ENCODE results near the gene LSAMP.
A peak's percentile ranks its signal among the peaks of the same experiment; 100 is the strongest.

Gene LSAMP

DNA sequence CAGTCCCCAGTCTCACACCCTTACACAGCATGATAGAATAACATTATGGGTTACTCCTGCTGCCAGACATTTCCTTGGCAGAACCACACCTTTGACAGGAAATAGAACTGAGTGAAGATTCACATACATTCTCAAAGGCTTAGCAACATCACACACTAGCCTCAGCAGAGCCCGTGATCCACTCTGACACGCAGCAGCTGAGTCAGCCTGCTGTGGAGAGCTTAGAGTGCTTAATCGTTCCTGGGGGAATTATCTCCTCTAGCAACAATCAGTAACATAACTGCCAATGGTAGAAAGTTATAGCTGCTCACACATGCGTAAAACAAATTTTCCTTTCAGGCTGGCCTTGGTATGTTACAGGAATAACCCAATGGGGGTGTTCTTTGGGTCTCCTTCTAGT lies 439.9 kb downstream of the LSAMP start:
- peak; percentile 92 for DNase-seq

DNA sequence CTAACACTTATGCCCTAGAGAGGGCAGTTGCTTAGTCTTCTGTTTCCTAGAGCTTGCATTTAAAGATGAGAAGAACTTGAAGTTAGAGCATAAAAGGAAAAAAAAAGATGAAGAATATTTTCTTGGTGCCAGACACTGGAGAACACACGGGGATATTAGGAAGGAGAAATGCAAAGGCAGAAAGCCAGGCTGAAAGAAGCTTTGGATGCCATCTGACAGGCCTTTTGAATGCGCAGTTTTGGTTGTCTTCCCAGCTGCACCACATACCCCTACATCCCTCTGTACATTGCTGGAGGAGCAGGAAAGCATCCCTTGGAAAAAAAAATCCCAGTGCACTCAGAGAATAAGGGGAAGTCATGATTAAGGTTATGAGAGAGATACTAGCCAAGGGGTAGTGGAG lies 443.1 kb downstream of the LSAMP start:
- no peak for DNase-seq

DNA sequence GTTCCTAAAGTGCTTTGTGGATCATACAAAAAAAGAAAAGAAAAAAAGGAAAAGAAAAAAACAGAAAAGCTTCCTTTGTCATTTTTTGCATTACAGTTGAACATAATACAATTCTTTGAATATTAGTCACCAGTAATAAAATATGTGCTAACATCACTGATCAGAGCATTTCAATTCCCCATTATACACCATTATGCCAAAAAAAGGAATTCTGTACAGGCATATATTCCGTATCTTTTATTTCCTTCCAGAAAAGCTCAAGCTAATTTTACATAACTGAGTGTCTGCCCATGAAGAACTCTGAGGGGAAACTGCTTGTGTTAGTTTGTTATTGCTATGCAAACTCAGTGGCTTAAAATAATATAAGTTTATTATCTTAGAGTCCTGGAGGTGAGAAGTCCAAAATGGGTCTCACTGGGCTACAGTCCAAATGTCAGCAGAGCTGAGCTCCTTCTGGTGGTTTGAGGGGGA lies 444.1 kb downstream of the LSAMP start:
- DNase-seq, result peak; percentile 56

DNA sequence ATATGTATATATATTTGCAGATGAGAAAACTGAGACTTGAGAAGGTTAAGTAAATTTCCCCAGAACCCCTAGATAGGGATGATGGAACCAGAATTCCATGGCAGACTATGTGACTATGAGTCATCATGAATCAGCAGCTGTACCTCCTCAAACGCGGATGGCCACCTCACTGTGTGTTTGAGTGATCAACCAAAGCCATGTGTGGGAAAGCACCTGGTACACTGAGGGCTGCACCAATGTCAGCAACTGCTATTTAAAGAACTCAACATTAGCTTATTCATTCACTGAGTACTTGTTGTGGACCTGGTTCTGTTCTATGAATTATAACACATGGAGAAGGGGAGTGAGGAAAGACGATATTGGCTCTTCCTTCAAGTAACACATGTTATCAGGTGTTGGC lies 445.0 kb downstream of the LSAMP start:
- DNase-seq, result peak; percentile 97

DNA sequence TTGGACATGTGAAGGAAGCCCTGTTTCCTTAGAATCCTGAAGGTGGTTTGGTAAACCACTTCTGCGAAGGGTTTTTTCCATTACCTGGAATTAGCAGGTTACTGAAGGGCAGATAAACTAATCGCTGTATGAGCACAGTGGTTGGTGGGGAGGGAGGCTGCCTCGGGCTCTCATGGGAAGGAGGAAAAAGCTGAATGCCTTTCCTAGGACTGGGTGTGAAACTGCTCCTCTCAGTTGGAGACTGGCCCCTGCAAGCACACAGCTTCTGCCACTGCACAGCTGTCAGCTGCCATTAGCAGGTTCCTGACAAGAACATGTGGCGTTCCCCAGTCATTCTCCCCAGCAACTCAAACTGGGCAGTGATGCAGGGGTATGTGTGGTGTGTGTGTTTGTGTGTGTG lies 445.7 kb downstream of the LSAMP start:
- no peak for DNase-seq

DNA sequence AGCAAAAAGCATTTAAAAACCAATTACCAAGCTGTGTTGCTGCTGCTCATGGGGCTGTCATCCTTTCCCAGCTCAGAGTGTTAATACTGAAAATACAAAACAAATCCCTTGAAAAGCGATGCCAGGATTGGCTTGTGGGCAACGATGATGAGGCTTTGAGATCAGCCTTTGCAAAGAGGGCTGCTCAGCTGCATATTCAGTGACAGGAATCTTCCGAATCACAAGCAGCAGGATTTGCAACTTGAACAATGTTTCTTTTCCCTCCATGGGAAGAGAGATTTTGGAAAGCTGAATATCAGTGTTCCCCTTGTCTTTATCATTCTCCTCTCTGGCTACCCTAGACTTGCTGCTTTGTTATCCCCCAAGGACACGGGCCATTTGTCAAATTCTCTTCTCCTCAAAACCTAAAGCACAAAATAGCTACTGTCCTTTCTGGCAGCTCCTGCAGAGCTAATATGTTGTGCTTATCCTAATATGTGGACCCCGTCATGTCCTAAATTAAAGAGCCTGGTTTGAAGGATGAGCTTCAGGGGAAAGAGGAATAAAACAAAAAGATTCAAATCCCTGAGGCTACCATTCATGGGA lies 446.2 kb downstream of the LSAMP start:
- DNase-seq, result no peak

DNA sequence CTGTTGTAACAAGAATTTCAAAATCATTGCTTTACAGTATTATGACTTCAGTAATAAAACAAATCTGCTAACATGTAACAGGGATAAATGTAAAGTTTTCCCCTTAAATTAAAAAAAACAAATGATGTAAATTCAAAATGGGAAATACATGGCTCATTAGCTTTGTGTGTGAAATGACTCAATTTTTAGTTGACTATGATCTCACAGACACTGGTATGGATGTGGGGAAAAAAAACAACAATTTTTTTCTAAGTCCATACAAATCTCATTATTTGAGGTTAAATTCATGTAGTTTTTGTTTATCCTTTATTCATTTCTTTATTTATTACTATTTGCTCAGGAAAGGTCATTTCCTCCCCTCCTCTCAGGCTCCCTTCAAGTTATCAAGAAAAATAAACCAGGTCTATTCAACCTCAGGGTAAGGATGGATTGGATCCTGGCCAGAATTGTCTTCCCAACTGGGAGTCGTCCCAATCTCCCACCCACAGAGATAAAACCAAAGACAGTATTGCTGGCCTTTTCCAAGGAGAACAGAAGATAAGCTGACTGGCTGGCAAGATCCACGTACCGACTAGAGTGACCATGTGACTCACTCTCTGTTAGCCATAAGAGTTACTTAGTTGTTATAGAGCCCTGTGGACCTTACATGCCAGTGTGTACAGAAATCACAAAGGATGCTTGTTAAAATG lies 448.7 kb downstream of the LSAMP start:
- DNase-seq, result peak; percentile 98

DNA sequence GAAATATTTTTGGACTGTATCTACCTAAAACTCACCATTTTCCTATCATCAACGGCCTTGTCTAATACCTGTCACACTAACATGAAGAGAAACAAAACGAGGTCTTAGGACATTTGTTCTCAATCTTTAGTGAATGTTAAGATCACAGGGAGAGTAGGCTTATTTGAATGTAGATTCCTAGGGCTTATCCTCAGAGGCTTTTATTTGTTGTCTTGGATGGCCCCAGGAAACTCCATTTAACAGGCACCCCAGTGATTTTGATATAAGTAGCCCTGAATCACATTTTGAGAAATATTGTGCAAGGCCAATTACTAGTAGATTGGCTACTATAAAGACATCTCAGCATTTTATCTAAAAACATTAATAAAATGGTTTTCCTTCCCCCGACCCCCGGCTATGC lies 454.6 kb downstream of the LSAMP start:
- no peak for DNase-seq

DNA sequence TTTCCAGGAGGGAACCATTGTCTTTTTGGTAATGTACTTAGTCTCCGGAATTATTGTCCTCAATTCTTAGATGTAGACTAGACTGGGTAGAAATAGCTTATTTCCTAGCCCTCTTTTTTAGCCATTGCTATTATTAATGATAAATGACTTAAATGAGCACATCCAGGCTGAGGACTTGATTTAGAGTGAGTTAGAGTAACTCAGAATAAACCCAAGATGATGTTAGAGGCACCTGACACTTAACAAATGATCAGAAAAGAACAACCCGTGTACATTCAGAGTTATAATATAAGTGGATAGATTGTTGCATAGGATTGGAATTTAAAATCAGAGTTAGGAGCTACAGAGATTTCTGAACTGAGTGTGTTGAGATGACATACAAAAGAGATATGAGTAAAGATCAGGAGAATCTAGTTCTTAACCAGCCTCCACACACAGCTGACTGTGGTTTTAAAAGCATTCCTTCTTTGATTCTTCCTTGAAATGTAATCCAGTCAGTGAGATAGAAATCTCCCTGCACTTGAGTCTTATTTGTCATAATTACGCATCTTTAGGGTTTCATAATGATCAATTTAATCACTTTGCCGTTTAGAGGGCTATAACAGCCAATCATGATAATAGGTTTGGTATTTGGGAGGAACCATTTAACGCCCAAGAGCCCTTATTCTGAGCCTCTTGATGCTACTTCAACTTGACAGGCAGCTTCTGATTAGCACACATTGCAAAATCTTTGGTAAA lies 455.4 kb downstream of the LSAMP start:
- peak; percentile 30 for DNase-seq

DNA sequence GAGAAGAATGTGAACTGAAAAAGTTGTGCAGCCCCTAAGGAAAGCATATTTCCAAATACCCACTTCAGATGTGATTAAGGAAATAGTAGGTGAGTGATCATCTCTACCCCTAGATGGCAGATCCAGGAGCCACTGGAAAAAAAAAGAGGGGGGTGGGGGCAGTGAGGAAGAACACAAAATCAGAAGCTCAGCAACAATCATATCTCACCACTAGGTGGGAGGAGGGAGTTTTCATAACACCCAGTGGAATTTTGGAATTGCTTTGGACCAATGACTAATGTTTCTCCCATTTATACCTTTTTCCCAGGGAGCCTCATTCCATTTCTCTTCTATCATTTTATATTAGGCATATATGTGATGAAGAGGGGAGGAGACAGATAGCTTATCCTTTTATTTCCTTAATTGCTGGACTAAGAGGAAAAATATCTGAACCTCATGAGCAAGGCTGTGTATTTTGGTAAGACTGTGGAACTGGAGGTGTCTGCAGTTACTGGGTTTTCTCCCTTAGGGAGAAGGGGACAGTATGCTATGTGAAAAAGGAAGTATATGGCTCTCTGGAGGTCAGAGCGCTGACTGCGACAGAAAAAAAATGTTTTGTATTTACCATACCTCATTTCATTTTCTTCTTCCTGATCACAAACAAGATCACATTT lies 458.6 kb downstream of the LSAMP start:
- DNase-seq, result no peak

DNA sequence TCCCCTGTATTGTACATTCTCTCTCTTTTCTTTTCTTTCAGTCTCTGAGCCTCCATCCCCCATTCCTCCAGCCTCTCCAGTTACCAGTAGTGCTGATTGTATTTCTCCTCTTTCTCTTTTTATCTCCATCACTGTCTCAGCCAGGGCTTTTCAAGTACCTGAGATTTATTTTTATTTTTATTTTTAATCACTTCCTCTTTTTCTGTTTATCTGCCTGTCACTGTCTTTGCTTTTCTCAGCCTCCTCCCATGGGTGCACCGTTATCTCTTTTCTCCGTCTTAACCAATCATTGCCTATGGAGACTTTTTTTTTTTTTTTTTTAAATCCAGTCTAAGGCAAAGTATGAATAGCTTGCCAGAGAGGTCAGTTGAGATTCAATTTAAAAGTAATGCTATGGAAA lies 462.7 kb downstream of the LSAMP start:
- DNase-seq, result no peak

DNA sequence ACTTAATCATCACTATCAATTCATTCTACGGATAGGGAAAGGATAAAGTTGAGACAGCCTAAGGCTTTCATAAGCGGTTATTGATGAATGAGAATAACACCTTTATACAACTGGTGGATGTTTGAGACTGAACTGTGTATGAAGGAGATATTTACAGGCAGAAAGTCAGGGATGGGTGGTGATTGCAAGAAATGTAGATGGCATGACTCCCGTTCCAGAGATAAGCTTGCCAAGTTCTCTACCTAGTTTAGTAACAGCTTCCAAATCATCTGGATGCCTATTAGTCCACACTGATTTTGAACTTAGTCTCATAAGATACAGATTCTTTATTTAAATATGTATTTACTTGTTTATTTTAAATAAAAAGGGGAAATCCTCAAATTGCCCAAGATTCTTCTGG lies 463.2 kb downstream of the LSAMP start:
- DNase-seq, result no peak

DNA sequence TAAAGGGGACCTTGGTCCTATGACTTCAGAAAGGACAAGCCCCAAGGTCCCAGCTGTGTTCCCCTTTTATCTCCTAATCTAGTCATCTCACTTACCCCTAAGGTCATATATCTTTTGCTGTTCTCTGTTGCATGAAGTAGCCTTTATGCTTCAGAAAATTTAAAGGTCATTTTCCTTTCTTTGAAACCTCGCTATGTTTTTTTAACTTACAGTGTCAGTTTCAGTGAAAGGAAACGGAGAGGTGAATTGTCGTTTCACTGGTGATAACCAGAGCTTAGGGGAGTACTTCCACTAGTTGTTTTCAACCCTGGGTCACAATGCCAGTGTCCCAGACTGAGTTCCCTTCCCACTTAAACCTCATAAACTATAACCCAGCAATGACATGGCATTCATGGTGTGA lies 464.6 kb downstream of the LSAMP start:
- DNase-seq, result no peak

DNA sequence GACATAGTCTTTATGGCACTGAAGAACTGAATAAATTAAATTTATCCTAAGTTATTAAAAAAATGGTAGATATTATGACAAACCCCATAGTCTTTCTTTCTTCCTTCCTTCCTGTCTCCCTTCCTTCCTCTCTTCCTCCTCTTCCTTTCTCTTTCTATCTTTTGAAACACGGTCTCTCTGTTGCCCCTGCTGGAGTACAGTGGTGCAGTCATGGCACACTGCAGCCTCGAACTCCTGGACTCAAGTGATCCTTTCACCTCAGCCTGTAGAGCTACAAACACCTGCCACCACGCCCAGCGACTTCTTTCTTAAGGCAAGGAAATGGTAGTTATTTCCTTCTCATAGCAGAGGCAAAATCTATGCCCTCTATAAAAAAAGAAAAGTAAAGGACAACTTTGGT lies 467.4 kb downstream of the LSAMP start:
- DNase-seq, result no peak

DNA sequence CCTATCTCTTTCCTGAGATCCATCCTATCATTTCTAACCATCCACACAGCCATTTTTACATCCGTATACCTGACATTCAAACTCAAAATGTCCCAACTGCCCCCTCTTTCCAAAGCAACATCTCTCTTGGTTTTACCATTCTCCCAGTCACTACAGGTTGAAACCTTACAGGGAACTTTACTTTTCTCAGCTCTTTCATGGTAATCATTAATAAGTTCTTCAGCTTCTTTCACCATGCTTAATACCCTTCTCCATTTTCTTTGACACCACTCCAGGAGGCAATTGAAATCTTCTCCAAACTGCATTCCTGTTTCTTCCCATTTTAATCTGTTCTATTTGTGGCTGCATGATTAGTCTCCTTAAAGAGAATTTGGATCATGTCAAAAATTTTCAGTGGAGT lies 469.5 kb downstream of the LSAMP start:
- no peak for DNase-seq

DNA sequence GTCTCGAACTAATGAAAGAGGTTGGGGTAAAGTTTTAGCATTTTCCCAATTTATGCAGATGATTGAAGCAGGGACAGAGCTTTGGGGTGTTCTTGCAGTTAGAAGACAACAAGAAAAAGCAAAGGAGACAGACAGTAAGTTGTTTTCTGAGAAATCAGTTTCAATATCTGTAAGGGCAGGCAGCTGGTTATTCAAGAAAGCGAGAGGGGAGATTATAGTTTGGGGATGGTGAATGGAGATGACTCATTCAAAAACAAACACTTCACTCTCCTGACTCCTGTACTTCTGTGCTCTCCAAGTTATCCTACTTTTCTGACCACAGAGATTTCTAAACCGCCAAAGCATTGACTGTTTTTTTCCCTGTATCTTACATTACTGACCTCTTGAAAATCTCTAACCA lies 469.9 kb downstream of the LSAMP start:
- peak; percentile 77 for DNase-seq

DNA sequence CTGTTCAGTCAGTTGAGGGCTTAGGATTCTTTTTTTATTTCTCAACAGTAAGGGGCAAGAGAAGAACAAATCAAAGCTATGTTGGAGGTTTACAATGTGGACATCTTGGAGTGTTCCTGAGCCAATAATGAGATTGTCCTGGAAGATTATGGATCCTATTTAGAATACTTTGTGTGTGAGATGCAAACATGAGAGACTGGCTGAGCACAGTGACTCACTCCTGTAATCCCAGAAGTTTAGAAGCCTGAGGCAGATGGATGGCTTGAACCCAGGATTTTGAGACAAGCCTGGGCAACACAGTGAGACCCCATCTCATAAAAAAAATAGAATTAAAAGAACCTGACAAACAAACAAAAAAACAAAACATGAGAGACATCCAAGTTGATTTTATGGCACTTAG lies 470.3 kb downstream of the LSAMP start:
- DNase-seq, result no peak

DNA sequence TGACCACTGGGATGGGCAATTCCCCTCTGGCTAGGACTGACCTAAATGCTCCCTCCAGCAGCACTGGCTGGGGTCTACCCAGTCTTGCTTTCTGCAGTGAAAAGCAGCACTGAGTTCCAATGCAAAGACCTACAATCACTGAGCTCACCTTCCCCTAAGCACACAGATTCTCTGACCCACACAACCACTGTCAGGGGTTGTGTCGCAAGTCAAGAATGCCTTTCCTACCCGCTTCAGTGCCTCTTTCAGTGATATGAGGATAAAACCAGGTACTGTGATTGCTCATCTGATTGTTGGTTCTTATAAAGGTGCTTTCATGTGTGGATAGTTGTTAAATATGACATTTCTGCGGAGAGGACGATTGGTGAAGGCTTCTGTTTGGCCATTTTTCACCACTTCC lies 476.4 kb downstream of the LSAMP start:
- peak; percentile 25 for DNase-seq

DNA sequence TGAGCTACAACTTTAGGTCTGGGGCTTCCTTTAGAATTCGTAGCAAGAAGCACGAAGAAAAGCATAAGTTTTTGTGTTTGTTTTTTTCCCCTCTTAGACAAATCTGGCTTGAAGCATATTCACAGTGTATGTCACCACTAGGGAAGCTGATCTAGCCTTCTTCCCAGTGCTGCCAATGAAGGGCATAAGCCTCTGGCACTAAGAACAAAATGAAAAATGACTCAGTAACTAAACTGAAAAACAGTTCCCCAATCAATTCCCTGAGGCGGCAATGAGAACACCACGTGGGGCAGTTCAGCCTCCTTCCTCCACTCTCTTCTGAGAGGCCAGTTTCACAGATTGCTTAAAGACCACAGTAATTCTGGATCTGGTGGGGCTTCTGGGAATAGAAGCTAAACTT lies 483.9 kb downstream of the LSAMP start:
- DNase-seq, result no peak

DNA sequence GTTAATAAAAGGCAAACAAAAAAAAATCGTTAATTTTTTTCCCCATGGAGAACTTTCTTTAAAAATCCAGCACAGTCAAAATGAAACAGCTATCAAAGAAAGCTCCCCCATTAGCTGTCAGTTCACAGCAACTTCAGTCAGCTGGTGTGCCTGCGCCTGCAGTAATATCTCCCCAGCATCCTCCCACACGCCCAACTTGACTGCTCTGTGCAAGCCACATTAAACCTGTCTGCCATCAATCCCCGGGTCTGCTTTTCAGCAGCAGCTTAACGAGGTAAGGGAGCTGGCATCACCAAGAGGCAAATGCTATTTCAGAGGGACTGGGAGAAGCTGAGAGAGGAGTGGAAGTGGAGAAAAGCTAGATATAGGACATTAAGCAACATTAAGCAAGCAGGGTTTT lies 484.5 kb downstream of the LSAMP start:
- peak; percentile 24 for DNase-seq

DNA sequence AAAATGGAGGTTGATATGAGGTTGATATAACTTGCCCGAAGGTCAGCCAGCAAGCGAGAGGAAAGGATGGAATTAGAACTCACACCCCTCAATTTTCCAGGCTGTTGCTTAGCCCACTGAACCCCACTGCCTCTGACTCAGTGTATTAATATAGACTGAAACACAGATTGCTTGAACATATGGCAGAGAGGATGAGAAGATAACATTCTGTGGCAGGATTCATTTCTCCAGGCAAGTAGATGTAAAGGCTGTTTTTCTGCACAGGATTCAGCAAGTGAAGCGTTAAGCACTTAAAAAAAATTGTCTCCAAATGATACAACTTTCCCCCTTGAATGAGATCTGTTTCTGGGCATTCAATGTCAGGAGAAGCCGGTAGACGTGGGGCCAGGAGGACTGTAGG lies 486.8 kb downstream of the LSAMP start:
- DNase-seq, result no peak

DNA sequence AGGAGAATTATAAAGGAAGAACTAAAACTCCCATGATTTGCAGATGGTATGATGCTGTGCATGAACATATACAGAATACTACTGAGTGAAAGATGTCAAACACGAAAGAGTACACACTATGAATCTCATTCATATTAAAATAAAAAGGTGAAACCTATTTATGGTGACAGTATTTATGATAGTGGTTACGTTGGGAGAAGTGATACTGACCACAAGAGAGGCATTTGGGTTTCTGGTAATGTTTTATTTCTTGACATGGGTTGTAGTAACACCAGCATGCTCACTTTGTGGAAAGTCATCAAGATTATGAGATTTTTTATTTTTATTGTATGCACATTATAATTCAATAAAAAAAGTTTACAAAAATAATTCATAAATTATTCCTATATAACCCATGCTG lies 498.0 kb downstream of the LSAMP start:
- no peak for DNase-seq

DNA sequence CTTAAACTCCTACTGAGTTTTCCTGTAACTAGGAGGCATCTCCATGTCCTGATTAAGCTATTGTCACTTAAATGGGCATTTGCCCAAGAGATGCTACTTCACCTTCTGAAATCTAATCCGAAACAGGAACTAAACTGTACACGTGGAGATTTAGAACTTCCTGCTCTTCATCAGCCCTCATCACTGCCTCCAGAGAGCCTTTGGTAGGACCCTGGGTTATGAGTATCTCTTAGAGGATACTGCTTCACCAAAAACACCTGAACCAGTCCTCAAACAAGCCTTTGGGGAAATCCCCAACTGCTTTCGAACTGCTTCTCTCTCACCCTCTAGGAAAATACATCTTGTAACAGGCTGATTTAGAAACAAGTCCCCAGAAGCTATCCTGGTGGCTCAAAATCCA lies 501.7 kb downstream of the LSAMP start:
- no peak for DNase-seq

DNA sequence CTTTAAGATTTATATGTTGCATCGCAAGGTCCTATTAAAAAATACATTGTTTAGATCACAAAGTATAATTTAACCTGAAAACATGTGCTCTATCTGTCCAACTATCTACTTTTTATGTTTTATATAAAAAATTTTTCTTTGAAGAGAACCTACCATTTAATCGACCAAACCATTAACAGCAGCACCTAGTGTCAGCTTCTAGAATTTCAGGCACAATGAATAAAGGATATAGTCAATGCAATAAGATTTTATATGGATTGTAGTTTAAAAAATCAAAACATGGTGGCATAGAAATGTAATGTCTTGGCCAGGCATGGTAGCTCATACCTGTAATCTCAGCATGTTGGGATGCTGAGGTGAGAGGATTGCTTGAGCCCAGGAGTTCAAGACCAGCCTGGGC lies 508.2 kb downstream of the LSAMP start:
- no peak for DNase-seq
